Measurements from ENCODE around the gene FAM120AOS.

- TF ChIP-seq TAF1 (IDR thresholded peaks at IDR 0.05; ENCODE audit: low read depth, low read length) (no peak), CTCF (IDR thresholded peaks at IDR 0.05; ENCODE audit: control extremely low read depth in 1 of 3, insufficient read depth in 1 of 3, low read depth in 1 of 3, low read length in 3 of 3) (no peak), ZNF274 (IDR thresholded peaks at IDR 0.05; ENCODE audit: borderline replicate concordance, extremely low read depth, low read length) (no peak), CBX5 (IDR thresholded peaks at IDR 0.05; ENCODE audit: low read depth, low read length) (no peak), POLR2A (IDR thresholded peaks at IDR 0.05; ENCODE audit: control extremely low read depth in 1 of 2, low read depth in 2 of 2, low read length in 2 of 2) (no peak), MAFK (IDR thresholded peaks at IDR 0.05; ENCODE audit: low read depth, low read length) (no peak), CHD7 (IDR thresholded peaks at IDR 0.05; ENCODE audit: insufficient replicate concordance, low read length) (no peak), EZH2 (IDR thresholded peaks at IDR 0.05; ENCODE audit: low read depth, low read length, severe bottlenecking) (no peak), USF2 (IDR thresholded peaks at IDR 0.05; ENCODE audit: low read length) (no peak), MAX (IDR thresholded peaks at IDR 0.05) (no peak), NANOG (IDR thresholded peaks at IDR 0.05; ENCODE audit: insufficient read depth, low read depth, low read length, poor library complexity, severe bottlenecking) (no peak)
These were observed 36.7 kb downstream of the FAM120AOS start for GRCh38 chr9:93416530-93417235.
